Left lobe of liver (tissue), 2 donors: Measurements from ENCODE around the gene PON1. TPM values are rescaled to one million over a fixed set of nuclear protein-coding genes. Genes with fewer than 3 reads are reported as not detected.

Experiments
- ATAC-seq: fragments of 200-7000 bp; cut with Tn5 transposase; one replicate; pipeline ENCODE4 v1.9.1; 2020; ENCODE audit warnings: mild to moderate bottlenecking, moderate library complexity
- DNase-seq: peaks from one replicate; pipeline ENCODE4 v3.0.0-alpha.2; 2020; ENCODE audit warnings: low spot score
- total RNA-seq: library from RNA; stranded (reverse); gene quantifications from one replicate; pipeline ENCODE4 v1.2.1, GENCODE V29; 2021
- donor health status: DM: no; HTN: no; CAD: no; lungs with moderate emphysema.
- donor health status: DM: no; HTN: yes; CAD: no.

Gene PON1
- total RNA-seq, 1 donor from 2014 or later = 465 TPM

- no peak for ATAC-seq
- no peak for DNase-seq
These were observed 62.4 kb downstream of the PON1 start for GRCh38 chr7:95261895-95262415.

GRCh38 chr7:95255691-95256090 lies 68.6 kb downstream of the PON1 start:
- ATAC-seq (no peak), DNase-seq (no peak)

- DNase-seq (no peak), ATAC-seq (no peak)
These were observed 70.3 kb downstream of the PON1 start for GRCh38 chr7:95253986-95254385.

DNA sequence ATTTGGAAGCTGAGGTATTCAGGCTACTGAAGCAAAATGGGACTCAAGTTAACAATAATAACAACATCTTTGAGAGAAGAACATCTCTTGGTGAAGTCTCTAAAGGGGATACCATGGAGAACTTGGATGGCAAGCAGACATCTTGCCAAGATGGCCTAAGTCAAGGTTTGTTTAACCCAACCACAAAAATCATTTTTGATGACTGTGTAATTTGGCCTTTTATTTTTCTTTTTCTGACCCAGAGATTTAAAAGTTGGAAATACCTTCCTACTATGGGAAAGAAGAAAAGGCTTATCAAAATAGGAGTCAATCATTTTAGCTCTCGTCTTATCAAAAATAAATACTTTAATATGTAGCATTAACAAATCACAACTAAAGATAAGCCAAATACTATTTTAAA lies 72.4 kb downstream of the PON1 start:
- DNase-seq = no peak
- no peak for ATAC-seq

DNA sequence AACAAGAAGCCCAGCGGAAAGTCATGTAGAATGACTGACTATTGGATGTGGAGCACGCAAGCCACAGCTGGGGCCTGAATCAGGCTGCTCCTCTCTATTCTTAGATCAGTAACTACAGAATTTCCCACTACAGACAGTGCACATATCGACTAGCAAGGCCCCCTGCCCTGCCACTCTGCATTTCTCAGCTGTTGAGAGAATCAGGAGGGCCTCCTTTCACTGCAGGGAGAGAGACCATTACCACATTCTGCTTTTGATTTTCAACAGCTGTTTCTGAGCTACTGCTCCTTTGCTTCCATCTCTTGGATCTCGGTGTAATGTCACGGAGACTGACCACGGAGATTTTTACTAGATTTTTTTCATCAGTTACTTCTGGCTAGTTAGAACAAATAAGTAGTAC lies 73.8 kb downstream of the PON1 start:
- DNase-seq (no peak), ATAC-seq (no peak)

Other genes with a start within 250 kb of the PON1 start
- gene PON3, start 71.8 kb upstream of the PON1 start, total RNA-seq = 256 TPM
- gene PON2, start 110.5 kb upstream of the PON1 start, total RNA-seq = 86.1 TPM
- gene ASB4, start 161.4 kb upstream of the PON1 start, total RNA-seq = 0.40 TPM